Measurements from ENCODE around the gene OR2T5. TPM values are rescaled to one million over a fixed set of nuclear protein-coding genes. Genes with fewer than 3 reads are reported as not detected.
A peak's percentile ranks its signal among the peaks of the same experiment; 100 is the strongest.
"Not testable (repeated sequence)": the region's sequence is repeated elsewhere in the genome, so short reads cannot be mapped to it uniquely, and the experiment has no call there.

Gene OR2T5, protein sequence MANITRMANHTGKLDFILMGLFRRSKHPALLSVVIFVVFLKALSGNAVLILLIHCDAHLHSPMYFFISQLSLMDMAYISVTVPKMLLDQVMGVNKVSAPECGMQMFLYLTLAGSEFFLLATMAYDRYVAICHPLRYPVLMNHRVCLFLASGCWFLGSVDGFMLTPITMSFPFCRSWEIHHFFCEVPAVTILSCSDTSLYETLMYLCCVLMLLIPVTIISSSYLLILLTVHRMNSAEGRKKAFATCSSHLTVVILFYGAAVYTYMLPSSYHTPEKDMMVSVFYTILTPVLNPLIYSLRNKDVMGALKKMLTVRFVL
- total RNA-seq = not detected

DNA sequence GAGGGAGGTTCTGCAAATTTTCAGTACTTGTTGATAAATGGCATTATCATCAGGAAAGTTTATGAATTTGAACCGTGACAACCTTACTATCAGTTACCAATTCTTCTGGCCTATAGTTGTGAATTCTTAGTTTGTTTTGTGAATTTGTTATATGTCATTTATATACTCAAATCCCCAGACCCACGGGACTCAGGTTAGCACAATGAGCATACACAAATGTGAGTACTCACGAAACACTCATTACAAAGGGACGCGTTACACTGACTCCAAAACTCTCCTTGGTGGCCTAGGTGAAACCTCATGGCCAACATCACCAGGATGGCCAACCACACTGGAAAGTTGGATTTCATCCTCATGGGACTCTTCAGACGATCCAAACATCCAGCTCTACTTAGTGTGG, at the start of gene OR2T5:
OR2T5 (plus strand) TSS at position 301 of the 400 bp plus-strand sequence; CDS start at position 301, 0 bp downstream.
- not testable (repeated sequence) for H3K27ac ChIP-seq; H3K4me3 ChIP-seq; DNase-seq; H3K4me1 ChIP-seq; H3K36me3 ChIP-seq; H3K27me3 ChIP-seq; H3K9me3 ChIP-seq; ATAC-seq (ENCODE audit: low FRiP score in 2 of 2)
- 77% methylated on average over 4 of the region's 6 CpGs; no CpG with 5 or more reads in 1 of the 2 donors for WGBS, 2 donors

GRCh38 chr1:248438668-248439067, 49.7 kb upstream of the OR2T5 start:
- H3K4me3 ChIP-seq; DNase-seq; H3K27me3 ChIP-seq; ATAC-seq (ENCODE audit: low FRiP score in 2 of 2); H3K9me3 ChIP-seq; H3K4me1 ChIP-seq; H3K36me3 ChIP-seq; H3K27ac ChIP-seq: not testable (repeated sequence)
- WGBS, 2 donors = 20 to 45% methylated on average over 1 of the region's 1 CpG

DNA sequence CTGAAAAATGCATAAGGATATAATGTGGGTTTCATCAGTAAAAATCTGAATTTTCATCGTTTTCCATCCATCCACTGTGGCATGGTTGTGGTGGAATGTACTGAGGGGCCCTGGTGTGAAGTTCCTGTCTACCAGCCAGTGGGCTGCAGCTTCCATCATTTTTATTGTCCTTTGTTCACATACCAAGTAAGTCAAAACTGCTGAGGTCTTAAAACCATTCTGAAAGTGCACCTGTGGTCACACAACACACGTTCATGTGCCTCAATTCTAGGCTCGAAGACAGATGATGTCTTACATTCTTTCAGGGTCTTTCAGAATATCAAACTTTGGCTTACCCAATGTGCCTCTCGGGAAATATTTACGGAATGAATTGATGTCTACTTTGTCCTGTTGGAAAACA, 49.1 kb upstream of the OR2T5 start:
- not testable (repeated sequence) for H3K27ac ChIP-seq; H3K4me3 ChIP-seq; ATAC-seq (ENCODE audit: low FRiP score in 2 of 2); DNase-seq; H3K9me3 ChIP-seq; H3K4me1 ChIP-seq; H3K27me3 ChIP-seq; H3K36me3 ChIP-seq
- 56 to 59% methylated on average over 5 of the region's 5 CpGs for WGBS, 2 donors

DNA sequence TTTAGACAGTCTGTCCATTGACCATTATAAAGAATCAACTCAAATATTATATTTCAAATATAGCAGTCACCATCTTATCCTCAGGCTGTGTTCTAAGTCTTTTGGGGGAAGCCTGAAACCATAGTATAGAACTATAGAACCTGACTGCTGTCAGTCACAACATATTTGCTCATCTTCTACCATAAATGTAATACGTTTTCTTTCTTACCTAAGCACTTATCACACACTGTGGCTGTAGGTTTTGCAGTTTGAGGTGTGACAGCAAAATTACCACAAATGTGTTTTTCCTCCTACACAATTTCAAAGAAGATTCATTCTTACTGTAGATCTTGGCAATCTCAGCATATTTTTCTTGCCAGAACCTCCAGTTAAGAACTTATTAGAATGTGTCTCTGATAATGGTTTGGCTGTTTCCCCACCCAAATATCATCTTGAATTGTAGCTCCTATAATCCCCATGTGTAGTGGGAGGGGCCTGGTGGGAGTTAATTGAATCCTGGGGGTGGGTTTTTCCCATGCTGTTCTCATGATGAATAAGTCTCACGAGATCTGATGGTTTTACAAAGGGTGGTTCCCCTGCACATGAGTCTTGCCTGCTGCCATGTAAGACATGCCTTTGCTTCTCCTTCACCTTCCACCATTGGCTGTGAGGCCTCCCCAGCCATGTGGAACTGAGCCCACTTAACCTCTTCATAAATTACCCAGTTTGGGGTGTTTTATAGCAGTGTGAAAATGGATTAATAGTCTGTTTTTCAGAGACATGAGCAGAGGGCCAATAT, 45.7 kb upstream of the OR2T5 start:
- not testable (repeated sequence) for ATAC-seq (ENCODE audit: low FRiP score in 2 of 2); H3K4me1 ChIP-seq; H3K4me3 ChIP-seq; DNase-seq; H3K36me3 ChIP-seq; H3K9me3 ChIP-seq; H3K27ac ChIP-seq; H3K27me3 ChIP-seq
- WGBS, 2 donors = 48 to 75% methylated on average over 1 of the region's 2 CpGs

DNA sequence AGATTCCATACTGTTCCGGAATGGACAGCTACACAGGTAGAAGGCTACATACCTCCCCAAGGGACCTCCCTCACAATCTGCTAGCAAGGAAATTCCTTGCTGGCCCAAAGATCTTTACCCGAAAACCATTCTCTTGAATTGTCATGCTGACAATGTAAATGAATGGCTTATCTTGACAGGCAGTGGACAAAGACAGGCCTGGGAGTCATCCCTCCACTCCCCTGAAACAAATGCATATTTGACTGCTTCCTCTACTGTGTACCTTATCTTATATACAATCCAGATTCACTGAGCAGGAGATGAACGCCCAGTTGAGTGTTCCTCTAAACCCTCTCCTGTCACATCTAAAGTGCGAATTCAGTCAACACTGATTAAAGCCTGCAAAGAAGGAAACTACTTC, 43.8 kb upstream of the OR2T5 start:
- DNase-seq; ATAC-seq (ENCODE audit: low FRiP score in 2 of 2); H3K4me1 ChIP-seq; H3K27me3 ChIP-seq; H3K36me3 ChIP-seq; H3K27ac ChIP-seq; H3K4me3 ChIP-seq; H3K9me3 ChIP-seq: not testable (repeated sequence)
- WGBS, 2 donors = 73 to 78% methylated on average over 4 of the region's 4 CpGs

GRCh38 chr1:248445399-248445798, 43.0 kb upstream of the OR2T5 start, which contains the start of gene OR2T2:
Gene OR2T2 (plus strand): TSS chr1:248445637. CDS start chr1:248452798, 7,161 bp downstream.
- not testable (repeated sequence) for DNase-seq, H3K27me3 ChIP-seq, H3K4me3 ChIP-seq, H3K36me3 ChIP-seq, H3K4me1 ChIP-seq, H3K9me3 ChIP-seq, H3K27ac ChIP-seq
- WGBS, 2 donors = 59 to 68% methylated on average over 1 to 2 of the region's 2 CpGs
- peak in 1 of 2 donors; percentile 8 for ATAC-seq (ENCODE audit: low FRiP score in 2 of 2)

DNA sequence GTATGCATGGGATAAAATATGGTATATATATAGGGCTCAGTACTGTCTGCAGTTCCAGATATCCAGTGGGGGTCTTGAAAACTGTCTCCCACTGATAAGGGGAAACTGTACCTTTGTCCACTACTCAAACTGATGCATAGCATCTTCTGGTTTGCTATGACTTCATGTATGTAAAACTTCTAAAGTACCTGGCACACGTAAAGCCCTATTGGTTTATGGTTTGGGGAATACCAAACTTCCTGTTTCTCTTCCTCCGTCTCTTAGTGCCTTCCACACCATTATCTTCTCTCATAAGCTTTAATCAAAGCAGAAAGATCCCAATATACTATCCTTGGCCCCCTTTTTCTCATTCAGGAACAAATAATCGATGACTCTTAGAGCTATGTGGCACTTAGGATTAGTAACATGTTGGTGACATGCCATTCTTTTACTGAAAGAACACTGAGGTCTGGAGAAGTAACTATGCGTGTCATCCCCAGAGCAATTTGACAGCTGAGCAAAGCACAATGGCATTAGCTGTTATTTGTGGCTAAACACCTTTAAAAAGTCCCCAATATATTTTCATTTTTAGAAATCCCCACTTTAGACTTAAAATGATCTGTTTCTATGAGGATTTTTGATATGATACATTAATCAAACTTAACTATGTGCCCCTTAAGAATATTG, 39.8 kb upstream of the OR2T5 start:
- not testable (repeated sequence) for H3K4me1 ChIP-seq; DNase-seq; H3K27ac ChIP-seq; H3K27me3 ChIP-seq; H3K9me3 ChIP-seq; H3K4me3 ChIP-seq; H3K36me3 ChIP-seq; ATAC-seq (ENCODE audit: low FRiP score in 2 of 2)
- WGBS, 2 donors = no CpG with 5 or more reads among the region's 4 CpGs

- H3K4me3 ChIP-seq; DNase-seq; H3K4me1 ChIP-seq; H3K36me3 ChIP-seq; H3K27ac ChIP-seq; H3K27me3 ChIP-seq; H3K9me3 ChIP-seq; ATAC-seq (ENCODE audit: low FRiP score in 2 of 2): not testable (repeated sequence)
- 74 to 85% methylated on average over 5 of the region's 6 CpGs for WGBS, 2 donors
These were observed 38.4 kb upstream of the OR2T5 start for GRCh38 chr1:248449821-248450465.

DNA sequence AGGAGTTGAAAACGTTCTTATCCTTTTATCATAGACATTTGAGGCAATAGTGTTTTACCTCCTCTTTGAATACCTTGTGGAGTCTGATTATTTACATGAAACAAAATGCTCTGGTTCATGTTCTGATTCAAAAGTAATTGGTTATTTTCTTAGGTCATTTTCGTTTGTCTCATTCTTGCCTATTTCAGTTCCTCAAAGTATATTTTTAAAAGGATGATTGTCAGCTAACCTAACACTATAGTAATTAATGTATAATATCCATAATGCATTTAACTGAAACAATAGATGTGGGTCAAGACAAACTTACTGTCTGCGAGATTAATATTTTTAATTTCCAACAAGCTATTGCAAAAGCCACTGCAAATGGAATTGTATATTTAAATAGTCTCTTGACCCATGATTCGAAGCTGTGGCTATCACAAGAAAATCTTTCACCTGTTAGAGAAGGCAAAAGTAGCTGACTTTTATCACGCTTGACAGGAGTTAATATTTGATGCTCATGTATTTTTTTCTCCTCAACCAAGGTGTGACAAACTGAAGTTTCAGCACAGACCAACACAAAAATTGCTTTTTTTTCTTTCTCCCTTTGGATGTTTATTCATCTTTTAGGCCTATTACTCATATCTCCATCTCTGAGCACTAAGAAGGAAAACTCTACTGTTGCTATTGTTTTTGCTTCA, 37.8 kb upstream of the OR2T5 start:
- not testable (repeated sequence) for H3K27me3 ChIP-seq; DNase-seq; H3K36me3 ChIP-seq; H3K27ac ChIP-seq; ATAC-seq (ENCODE audit: low FRiP score in 2 of 2); H3K9me3 ChIP-seq; H3K4me3 ChIP-seq; H3K4me1 ChIP-seq
- 42 to 49% methylated on average over 2 of the region's 5 CpGs for WGBS, 2 donors

GRCh38 chr1:248453619-248454018, 34.8 kb upstream of the OR2T5 start:
- not testable (repeated sequence) for H3K9me3 ChIP-seq; H3K27me3 ChIP-seq; H3K27ac ChIP-seq; H3K4me1 ChIP-seq; H3K36me3 ChIP-seq; ATAC-seq (ENCODE audit: low FRiP score in 2 of 2); DNase-seq; H3K4me3 ChIP-seq
- 86 to 98% methylated on average over 5 to 7 of the region's 7 CpGs for WGBS, 2 donors

DNA sequence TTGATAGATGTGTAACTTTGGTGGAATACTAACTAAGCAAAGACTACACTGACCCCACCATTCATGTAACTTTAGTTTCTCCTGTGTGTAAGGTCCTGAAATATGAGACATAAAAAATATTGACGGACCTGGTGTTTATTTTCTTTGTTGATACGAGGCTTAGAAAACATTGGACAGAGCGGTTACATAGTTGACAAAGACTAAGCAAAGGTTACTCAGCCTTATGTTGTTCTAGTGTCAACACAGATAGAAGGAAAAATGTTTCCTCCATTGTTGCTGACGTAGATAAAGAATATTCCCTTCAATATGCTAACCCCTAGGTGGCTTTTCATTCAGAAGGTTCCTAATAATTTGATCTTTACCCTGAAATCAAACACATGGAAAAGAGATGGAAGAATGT, 33.3 kb upstream of the OR2T5 start:
- WGBS, 2 donors = 69 to 79% methylated on average over 2 to 3 of the region's 4 CpGs
- not testable (repeated sequence) for H3K4me1 ChIP-seq; DNase-seq; H3K27ac ChIP-seq; ATAC-seq (ENCODE audit: low FRiP score in 2 of 2); H3K36me3 ChIP-seq; H3K9me3 ChIP-seq; H3K4me3 ChIP-seq; H3K27me3 ChIP-seq

GRCh38 chr1:248456635-248457034, 31.8 kb upstream of the OR2T5 start:
- not testable (repeated sequence) for H3K36me3 ChIP-seq; H3K27ac ChIP-seq; H3K9me3 ChIP-seq; ATAC-seq (ENCODE audit: low FRiP score in 2 of 2); H3K27me3 ChIP-seq; H3K4me1 ChIP-seq; H3K4me3 ChIP-seq; DNase-seq
- no CpG with 5 or more reads among the region's 2 CpGs for WGBS, 2 donors

Measured in upper lobe of left lung (tissue), 6 donors.